Cerebellar cortex (tissue), 1 donor: Measurements from ENCODE around the gene MB21D2.

Source experiments
- DNase-seq: peaks from one replicate; pipeline ENCODE4 v3.0.0-alpha.2; 2015; ENCODE audit warnings: low spot score

Gene MB21D2

GRCh38 chr3:192923731-192924130, 6.1 kb upstream of the MB21D2 start:
- DNase-seq = no peak

GRCh38 chr3:192921793-192922192, 4.1 kb upstream of the MB21D2 start:
- DNase-seq = peak; percentile 19

GRCh38 chr3:192920411-192920810, 2.8 kb upstream of the MB21D2 start:
- no peak for DNase-seq

- no peak for DNase-seq
Measured at GRCh38 chr3:192919901-192920300, 2.2 kb upstream of the MB21D2 start.

GRCh38 chr3:192918275-192918588, 576 bp upstream of the MB21D2 start:
- DNase-seq = no peak

- peak; percentile 57 for DNase-seq
Measured at GRCh38 chr3:192917028-192917403, 640 bp downstream of the MB21D2 start.

GRCh38 chr3:192916371-192917027, 1.2 kb downstream of the MB21D2 start:
- peak; percentile 48 for DNase-seq

- peak; percentile 3 for DNase-seq
Measured at GRCh38 chr3:192915722-192916121, 1.9 kb downstream of the MB21D2 start.

GRCh38 chr3:192915304-192915703, 2.4 kb downstream of the MB21D2 start:
- DNase-seq = peak; percentile 76

GRCh38 chr3:192914848-192915247, 2.8 kb downstream of the MB21D2 start:
- DNase-seq = no peak

GRCh38 chr3:192913540-192913939, 4.1 kb downstream of the MB21D2 start:
- no peak for DNase-seq

- no peak for DNase-seq
Measured at GRCh38 chr3:192911293-192911692, 6.4 kb downstream of the MB21D2 start.

- DNase-seq = no peak
Measured at GRCh38 chr3:192907784-192908183, 9.9 kb downstream of the MB21D2 start.

- DNase-seq = no peak
Measured at GRCh38 chr3:192906940-192907339, 10.7 kb downstream of the MB21D2 start.

GRCh38 chr3:192905980-192906678, 11.5 kb downstream of the MB21D2 start:
- no peak for DNase-seq

- DNase-seq = no peak
Measured at GRCh38 chr3:192904632-192905289, 12.9 kb downstream of the MB21D2 start.

- DNase-seq = no peak
Measured at GRCh38 chr3:192902549-192902948, 15.1 kb downstream of the MB21D2 start.

- DNase-seq = no peak
Measured at GRCh38 chr3:192901435-192901834, 16.2 kb downstream of the MB21D2 start.

- DNase-seq = no peak
Measured at GRCh38 chr3:192899540-192899982, 18.1 kb downstream of the MB21D2 start.

GRCh38 chr3:192897005-192897404, 20.7 kb downstream of the MB21D2 start:
- no peak for DNase-seq

- no peak for DNase-seq
Measured at GRCh38 chr3:192896208-192896607, 21.4 kb downstream of the MB21D2 start.

GRCh38 chr3:192894676-192895075, 23.0 kb downstream of the MB21D2 start:
- no peak for DNase-seq

GRCh38 chr3:192892981-192893700, 24.5 kb downstream of the MB21D2 start:
- DNase-seq = no peak
